Sigmoid colon (tissue), 7 donors: ENCODE data around the gene PDCL3. TPM values are rescaled to one million over a fixed set of nuclear protein-coding genes. Genes with fewer than 3 reads are reported as not detected.

Experiments used
- DNase-seq: peaks from one replicate; pipeline ENCODE4 v3.0.0-alpha.2; 2019
- H3K27ac ChIP-seq, 4 donors: fragments of 200-600 bp; sonication (generic); one replicate each; pipeline ENCODE4 v1.5.1; 2016 to 2019; ENCODE audit warnings: mild to moderate bottlenecking in 1 of 4
- H3K27me3 ChIP-seq, 3 donors: fragments of 200-600 bp; sonication (generic); one replicate each; pipeline ENCODE4 v1.5.1; 2019; ENCODE audit warnings: mild to moderate bottlenecking in 1 of 3
- H3K36me3 ChIP-seq, 4 donors: fragments of 200-600 bp; sonication (generic); one replicate each; pipeline ENCODE4 v1.5.1; 2016 to 2019
- H3K4me1 ChIP-seq, 4 donors: fragments of 200-600 bp; sonication (generic); one replicate each; pipeline ENCODE4 v1.5.1; 2017 to 2019
- H3K4me3 ChIP-seq, 4 donors: fragments of 200-600 bp; sonication (generic); one replicate each; pipeline ENCODE4 v1.5.1; 2017 to 2019; ENCODE audit warnings: mild to moderate bottlenecking in 2 of 4, moderate library complexity in 1 of 4
- H3K9me3 ChIP-seq, 4 donors: fragments of 200-600 bp in 3 of 4; sonication (generic) in 3 of 4; one replicate each; pipeline versions ENCODE4 v1.5.1 to v1.6.1; 2013 to 2019
- EP300 ChIP-seq, 4 donors: sonication (generic); formaldehyde crosslinking; IDR thresholded peaks; one replicate each; pipeline ENCODE4 v1.6.1; 2017; ENCODE audit warnings: antibody characterized with exemption in 4 of 4
- POLR2A ChIP-seq, 2 donors: fragments of 450-650 bp; IDR thresholded peaks; one replicate each; pipeline ENCODE4 v1.6.1; 2016; ENCODE audit warnings: antibody characterized with exemption in 2 of 2, mild to moderate bottlenecking in 2 of 2, moderate library complexity in 2 of 2
- POLR2AphosphoS5 ChIP-seq, 4 donors: sonication (generic); formaldehyde crosslinking; IDR thresholded peaks; one replicate each; pipeline ENCODE4 v1.6.1; 2017; ENCODE audit warnings: antibody characterized with exemption in 4 of 4
- WGBS, 2 donors: extraction: QIAGEN DNeasy Blood & Tissue Kit; methylation state at CpG; one replicate each; pipeline ENCODE4 v1.1.7; 2013; 5-methylcytosine and 5-hydroxymethylcytosine counted together
- intact Hi-C: fragments of 100-400 bp; cut with DNase I; formaldehyde crosslinking; loops from one replicate; pipeline ENCODE4 v1.15.1; 2023
- polyA plus RNA-seq, 3 donors: library from polyadenylated mRNA; stranded (reverse); fragments of 200-250 nt; gene quantifications; one replicate each; pipeline ENCODE4 v1.2.3, GENCODE V29; 2013
- total RNA-seq, 4 donors: library from RNA; depleted of rRNA; stranded (reverse); fragments of >200 nt; gene quantifications; one replicate each; pipeline ENCODE4 v1.1.0, GENCODE V29; 2016
- TF ChIP-seq, protein P1 (sequence below), 4 experiments: fragments of 450-650 bp in 3 of 4; fragments of 200-600 bp in 1 of 4; IDR thresholded peaks; one replicate each; pipeline ENCODE4 v1.5.1; 2016 to 2019; ENCODE audit warnings: antibody characterized with exemption in 4 of 4, mild to moderate bottlenecking in 3 of 4, moderate library complexity in 2 of 4
- donor health status: healthy with polysubstance abuse.
- donor health status: Bipolar disorder and iron deficiency.
- donor health status: healthy.

The PDCL3 gene
- total and polyA plus RNA-seq, 7 donors: 23.5 to 41.3 (median 32.9) TPM

DNA sequence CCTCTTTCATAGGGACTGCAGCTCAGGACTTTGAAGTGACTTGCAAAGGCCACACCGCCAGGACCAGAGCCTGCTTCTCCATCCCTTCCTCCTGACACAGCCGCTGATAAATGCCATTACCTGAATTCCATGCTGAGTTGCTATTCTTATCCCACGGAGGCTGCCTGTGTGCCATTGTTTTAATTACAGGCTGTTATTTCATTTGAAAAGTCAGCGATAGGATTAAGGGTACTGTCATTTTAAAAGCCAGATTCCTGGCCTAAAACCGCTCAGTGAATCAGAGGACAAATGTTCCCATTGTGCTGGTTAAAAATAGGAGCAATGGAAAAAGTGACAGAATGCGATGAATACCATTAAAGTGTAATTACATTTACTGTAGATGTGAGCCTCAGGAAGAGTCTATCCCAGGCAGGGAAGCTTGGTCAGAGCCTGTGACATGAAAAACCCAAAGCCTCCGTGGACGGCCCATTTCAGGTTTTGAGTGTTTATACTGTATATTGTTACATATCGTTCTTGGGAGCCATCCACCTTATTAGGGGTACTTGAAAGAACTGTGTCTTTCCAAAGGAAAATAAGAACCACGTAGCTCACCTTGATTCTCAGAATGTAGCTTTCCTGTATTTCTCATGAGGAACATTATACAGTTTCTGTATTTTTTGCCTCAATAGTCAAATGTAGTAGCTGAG, 41.3 kb downstream of the PDCL3 start:
- no peak for DNase-seq
- Histone ChIP-seq H3K36me3 (no peaks in the 10 kb centered on the region), H3K27ac (peak overlapping the region; percentile 25 to 70 (median 53)), H3K9me3 (no peaks in the 10 kb centered on the region), H3K27me3 (no peaks in the 10 kb centered on the region), H3K4me1 (peaks cover 0 to 15% (median 13%) of the 10 kb centered on the region in 4 donors), H3K4me3 (no peak overlapping the region)
- intact Hi-C loops: no loop called here
- TF ChIP-seq EP300 (IDR thresholded peaks at IDR 0.05) (no peak), POLR2AphosphoS5 (IDR thresholded peaks at IDR 0.05) (peak in 2 of 4 donors; percentile 12 to 29)
- WGBS, 2 donors: 78 to 81% methylated on average over 10 of the region's 10 CpGs

DNA sequence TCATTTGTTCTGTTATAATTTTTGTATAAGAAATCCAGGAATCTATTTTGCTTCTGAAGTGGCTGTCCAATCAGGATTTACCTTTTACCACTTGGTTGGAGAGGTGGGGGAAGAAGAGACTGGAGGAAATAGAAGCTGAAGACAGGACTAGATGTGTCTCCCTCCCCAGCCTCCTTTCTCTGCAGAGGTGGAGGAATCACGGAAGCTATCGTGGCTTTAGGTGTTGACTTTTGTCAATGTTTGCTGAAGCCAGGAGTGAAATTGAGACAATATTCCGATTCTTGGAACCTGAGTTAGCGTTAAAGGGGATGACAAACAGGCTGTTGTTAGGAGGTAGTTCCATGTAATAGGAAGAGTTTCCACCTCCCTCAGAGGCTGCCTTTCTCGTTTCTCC, 43.5 kb downstream of the PDCL3 start:
- Histone ChIP-seq H3K36me3 (no peaks in the 10 kb centered on the region), H3K4me3 (no peak overlapping the region), H3K27ac (no peak overlapping the region), H3K4me1 (peaks cover 0 to 15% (median 13%) of the 10 kb centered on the region in 4 donors), H3K27me3 (no peaks in the 10 kb centered on the region), H3K9me3 (no peaks in the 10 kb centered on the region)
- TF ChIP-seq, protein P1, sequence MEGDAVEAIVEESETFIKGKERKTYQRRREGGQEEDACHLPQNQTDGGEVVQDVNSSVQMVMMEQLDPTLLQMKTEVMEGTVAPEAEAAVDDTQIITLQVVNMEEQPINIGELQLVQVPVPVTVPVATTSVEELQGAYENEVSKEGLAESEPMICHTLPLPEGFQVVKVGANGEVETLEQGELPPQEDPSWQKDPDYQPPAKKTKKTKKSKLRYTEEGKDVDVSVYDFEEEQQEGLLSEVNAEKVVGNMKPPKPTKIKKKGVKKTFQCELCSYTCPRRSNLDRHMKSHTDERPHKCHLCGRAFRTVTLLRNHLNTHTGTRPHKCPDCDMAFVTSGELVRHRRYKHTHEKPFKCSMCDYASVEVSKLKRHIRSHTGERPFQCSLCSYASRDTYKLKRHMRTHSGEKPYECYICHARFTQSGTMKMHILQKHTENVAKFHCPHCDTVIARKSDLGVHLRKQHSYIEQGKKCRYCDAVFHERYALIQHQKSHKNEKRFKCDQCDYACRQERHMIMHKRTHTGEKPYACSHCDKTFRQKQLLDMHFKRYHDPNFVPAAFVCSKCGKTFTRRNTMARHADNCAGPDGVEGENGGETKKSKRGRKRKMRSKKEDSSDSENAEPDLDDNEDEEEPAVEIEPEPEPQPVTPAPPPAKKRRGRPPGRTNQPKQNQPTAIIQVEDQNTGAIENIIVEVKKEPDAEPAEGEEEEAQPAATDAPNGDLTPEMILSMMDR (IDR thresholded peaks at IDR 0.05): no peak
- TF ChIP-seq EP300 (IDR thresholded peaks at IDR 0.05) (no peak), POLR2A (IDR thresholded peaks at IDR 0.05) (no peak), POLR2AphosphoS5 (IDR thresholded peaks at IDR 0.05) (no peak)
- WGBS, 2 donors: 20 to 59% methylated on average over 5 of the region's 5 CpGs
- no peak for DNase-seq
- intact Hi-C loops: loop anchor here (5.0 kb wide), 2 partner anchors 211 to 546 kb away; partner anchors contain the start of gene TBC1D8

DNA sequence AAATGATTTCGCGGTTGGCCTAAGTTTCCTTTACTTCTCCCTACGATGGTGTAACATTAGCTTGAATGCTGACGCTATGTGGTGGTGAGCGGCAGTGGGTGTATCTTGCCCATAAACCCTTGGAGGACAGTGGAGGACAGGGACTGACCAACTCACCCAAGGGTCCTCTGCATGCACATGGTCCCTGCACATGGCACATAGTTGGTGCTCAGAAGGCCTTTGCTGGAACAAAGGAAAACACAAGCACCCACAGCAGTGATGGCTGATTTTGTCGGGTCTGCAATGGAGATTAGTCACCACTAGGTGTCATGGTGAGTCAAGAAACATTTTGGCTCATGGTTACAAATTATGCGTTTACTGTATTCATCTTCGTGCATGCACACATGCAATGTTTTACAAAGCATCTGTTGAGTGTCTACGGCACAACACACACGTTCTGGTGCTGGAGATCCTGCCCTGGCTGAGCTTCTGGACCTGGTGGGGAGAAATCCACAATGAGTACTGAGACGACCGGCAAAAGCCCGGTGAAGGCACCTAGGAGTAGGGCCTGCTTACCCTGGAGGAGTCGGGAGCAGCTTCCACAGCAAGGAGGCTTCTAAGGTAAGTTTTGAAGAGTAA, 44.0 kb downstream of the PDCL3 start:
- Histone ChIP-seq H3K4me3 (no peak overlapping the region), H3K27me3 (no peaks in the 10 kb centered on the region), H3K4me1 (peaks cover 0 to 15% (median 13%) of the 10 kb centered on the region in 4 donors), H3K36me3 (no peaks in the 10 kb centered on the region), H3K27ac (no peak overlapping the region), H3K9me3 (no peaks in the 10 kb centered on the region)
- TF ChIP-seq POLR2A (IDR thresholded peaks at IDR 0.05) (no peak), POLR2AphosphoS5 (IDR thresholded peaks at IDR 0.05) (no peak), EP300 (IDR thresholded peaks at IDR 0.05) (no peak)
- TF ChIP-seq, protein P1 (IDR thresholded peaks at IDR 0.05): peak; percentile 60 to 80 (median 76)
- DNase-seq: no peak
- WGBS, 2 donors: 50 to 62% methylated on average over 14 of the region's 14 CpGs
- intact Hi-C loops: loop anchor here (5.0 kb wide), 2 partner anchors 210 to 545 kb away; partner anchors contain the start of gene TBC1D8

DNA sequence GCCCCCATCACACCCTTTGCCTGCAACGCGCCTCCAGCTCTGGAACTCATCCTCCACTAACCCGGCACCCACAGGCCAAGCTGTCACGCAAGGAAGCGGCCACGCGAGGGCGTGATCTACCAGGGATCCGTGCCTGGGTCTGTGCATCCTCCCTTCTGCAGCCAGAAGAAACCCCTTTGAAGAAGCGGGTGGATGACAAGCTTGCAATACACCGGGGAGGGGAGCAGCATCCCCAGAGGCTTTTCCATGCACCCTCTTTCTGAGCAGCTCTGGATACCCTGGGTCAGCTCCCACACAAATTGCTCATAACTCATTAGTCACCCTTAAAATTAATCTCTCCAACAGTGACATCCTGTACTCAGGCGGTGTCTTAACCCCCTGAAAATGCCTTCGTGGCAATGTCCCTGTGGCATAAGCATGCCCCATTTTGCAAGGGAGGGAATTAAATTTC, 47.6 kb downstream of the PDCL3 start:
- Histone ChIP-seq H3K36me3 (no peaks in the 10 kb centered on the region), H3K27ac (no peak overlapping the region), H3K4me1 (no peaks in the 10 kb centered on the region), H3K4me3 (no peak overlapping the region), H3K9me3 (no peaks in the 10 kb centered on the region), H3K27me3 (no peaks in the 10 kb centered on the region)
- DNase-seq: peak; percentile 80
- TF ChIP-seq POLR2A (IDR thresholded peaks at IDR 0.05): no peak
- no peak for TF ChIP-seq EP300 (IDR thresholded peaks at IDR 0.05)
- TF ChIP-seq, protein P1 (IDR thresholded peaks at IDR 0.05): peak; percentile 37 to 60 (median 43)
- 20 to 22% methylated on average over 13 of the region's 13 CpGs for WGBS, 2 donors
- intact Hi-C loops: loop anchor here (1.0 kb wide), 1 partner anchor 374 kb away; no protein-coding TSS in a partner anchor
